Measurements from ENCODE around the gene ENAH.

GRCh38 chr1:225561675-225562074, 91.2 kb downstream of the ENAH start:
- TF ChIP-seq CTCF (IDR thresholded peaks at IDR 0.05) = no peak
- TF ChIP-seq POLR2A (IDR thresholded peaks at IDR 0.05) = no peak
